ENCODE data around the gene CAMSAP2. TPM values are rescaled to one million over a fixed set of nuclear protein-coding genes. Genes with fewer than 3 reads are reported as not detected.

Gene CAMSAP2
- total and polyA plus RNA-seq, 2 of the 8 experiments (the other 6 are each of a cell fraction or from before 2014, with no cell fraction given): 4.2 to 27.6 TPM

- TF ChIP-seq RFX5 (IDR thresholded peaks at IDR 0.05; ENCODE audit: borderline replicate concordance, low read depth, low read length): no peak
- TF ChIP-seq FOSL1 (IDR thresholded peaks at IDR 0.05; ENCODE audit: insufficient read depth, low read depth, low read length): no peak
- no peak for TF ChIP-seq TAF1 (IDR thresholded peaks at IDR 0.05; ENCODE audit: low read depth, low read length)
- no peak for TF ChIP-seq GTF2F1 (IDR thresholded peaks at IDR 0.05; ENCODE audit: borderline replicate concordance, low read depth, low read length)
- TF ChIP-seq CBX8 (IDR thresholded peaks at IDR 0.05; ENCODE audit: borderline replicate concordance, low read depth, low read length): no peak
Measured at GRCh38 chr1:200899015-200899386, 160.3 kb downstream of the CAMSAP2 start (continued).
